K562 (cell line): ENCODE data around the gene OCA2. TPM values are rescaled to one million over a fixed set of nuclear protein-coding genes. Genes with fewer than 3 reads are reported as not detected.

Source experiments
- ATAC-seq: fragments of 200-7000 bp; cut with Tn5 transposase; 3 replicates; pipeline ENCODE4 v1.9.1; 2020; ENCODE audit warnings: moderate library complexity
- BruUV-seq: library from RNA; stranded (reverse); fragments of 400-500 nt; replicated peaks from 2 replicates; lab custom pipeline; 2021; lab: Mats Ljungman, UMichigan
- CTCF ChIA-PET: fragments of 300-600 bp; formaldehyde crosslinking; extraction: SDS; loops from one replicate; lab custom pipeline; 2021; ENCODE audit warnings: low intra/inter-chr PET ratio; lab: Yijun Ruan, JAX
- POLR2A ChIA-PET: fragments of 300-600, 350-650 bp; sonication (Branson Sonifier 250); formaldehyde crosslinking; extraction: SDS; loops from one replicate; lab custom pipeline; 2021; ENCODE audit warnings: antibody characterized with exemption, inconsistent platforms; lab: Yijun Ruan, JAX
- DNase-seq, 4 experiments: peaks; one replicate each; pipeline versions ENCODE4 v3.0.0 to v3.0.0-alpha.2; 2011 to 2018; ENCODE audit warnings: low spot score in 3 of 4, mixed read lengths in 3 of 4; ENCODE audit errors: extremely low read depth in 1 of 4
- FAIRE-seq: peaks from 2 replicates; lab custom pipeline; 2011; peaks lifted over from hg19 to GRCh38; lab: Jason Lieb, UNC
- H2AFZ ChIP-seq: 2 replicates; pipeline ENCODE4 v1.6.0; 2011; ENCODE audit warnings: low read depth, low read length, control low read depth, inconsistent platforms
- H3K27ac ChIP-seq: fragments of 200-600 bp; 3 replicates; pipeline ENCODE4 v1.8.0; 2011; ENCODE audit warnings: low read depth, mild to moderate bottlenecking, control low read depth, inconsistent platforms, low read length, moderate library complexity, mixed read lengths; ENCODE audit errors: extremely low read depth
- H3K27me3 ChIP-seq, 2 experiments: fragments of 300-600 bp in 1 of 2; 2 replicates in 1 of 2; 3 replicates in 1 of 2; pipeline versions ENCODE4 v1.6.0 to v1.8.0; 2011; ENCODE audit warnings: inconsistent platforms in 2 of 2, low read length in 2 of 2, mild to moderate bottlenecking in 1 of 2, mixed read lengths in 1 of 2, moderate library complexity in 1 of 2; ENCODE audit not compliant: control insufficient read depth in 2 of 2, insufficient read depth in 2 of 2
- H3K36me3 ChIP-seq: fragments of 300-600 bp; 3 replicates; pipeline ENCODE4 v1.8.0; 2011; ENCODE audit warnings: mild to moderate bottlenecking, low read length, inconsistent platforms; ENCODE audit not compliant: control insufficient read depth, insufficient read depth
- H3K4me1 ChIP-seq, 2 experiments: fragments of 200-600 bp in 1 of 2; replicated peaks in 1 of 2; 2 replicates in 1 of 2; 3 replicates in 1 of 2; pipeline versions ENCODE4 v1.5.1 to v1.8.0; 2011; ENCODE audit warnings: inconsistent platforms in 2 of 2, low read length in 2 of 2, mild to moderate bottlenecking in 1 of 2, mixed read lengths in 1 of 2, moderate library complexity in 1 of 2; ENCODE audit not compliant: control insufficient read depth in 2 of 2, insufficient read depth in 2 of 2
- H3K4me2 ChIP-seq: 2 replicates; pipeline ENCODE4 v1.6.1; 2011; ENCODE audit warnings: low read length, control low read depth, inconsistent platforms, mixed read lengths; ENCODE audit not compliant: insufficient read depth
- H3K4me3 ChIP-seq: fragments of 200-600 bp; sonication (generic), shearing (Covaris generic); 2 replicates; pipeline ENCODE4 v1.5.1; 2016; ENCODE audit warnings: control low read depth, inconsistent platforms
- H3K79me2 ChIP-seq: fragments of 200-600 bp; 3 replicates; pipeline ENCODE4 v1.8.0; 2011; ENCODE audit warnings: low read length, inconsistent platforms; ENCODE audit not compliant: control insufficient read depth, insufficient read depth
- H3K9ac ChIP-seq, 2 experiments: 2 replicates each; pipeline versions ENCODE4 v1.6.0 to v1.6.1; 2011; ENCODE audit warnings: low read depth in 2 of 2, low read length in 2 of 2, control low read depth in 1 of 2, inconsistent platforms in 1 of 2, mild to moderate bottlenecking in 1 of 2, mixed read lengths in 1 of 2; ENCODE audit not compliant: insufficient read depth in 1 of 2
- H3K9me1 ChIP-seq: one replicate; pipeline ENCODE4 v1.6.0; 2011; ENCODE audit warnings: inconsistent platforms, mild to moderate bottlenecking, low read length, moderate library complexity; ENCODE audit not compliant: control insufficient read depth, insufficient read depth
- H3K9me3 ChIP-seq: replicated peaks from 2 replicates; pipeline ENCODE4 v1.5.1; 2011; ENCODE audit warnings: low read depth, low read length, inconsistent platforms; ENCODE audit not compliant: control insufficient read depth, insufficient read depth
- H4K20me1 ChIP-seq: replicated peaks from 2 replicates; pipeline ENCODE4 v1.6.1; 2011; ENCODE audit warnings: low read length, inconsistent platforms, mixed read lengths; ENCODE audit not compliant: control insufficient read depth, insufficient read depth
- CBFA2T2 ChIP-seq: fragments of 450-650 bp; conservative IDR thresholded peaks from 2 replicates; pipeline ENCODE4 v1.6.1; 2017; ENCODE audit warnings: mild to moderate bottlenecking
- E4F1 ChIP-seq: fragments of 250-450 bp; sonication (Bioruptor Pico); IDR thresholded peaks from 2 replicates; pipeline ENCODE4 v1.5.0; 2021; ENCODE audit warnings: mild to moderate bottlenecking, borderline replicate concordance
- FOXP1 ChIP-seq: sonication (generic); formaldehyde crosslinking; IDR thresholded peaks from 2 replicates; pipeline ENCODE4 v1.8.0; 2022; ENCODE audit warnings: mild to moderate bottlenecking, missing genetic modification reagents
- GATAD2A ChIP-seq: fragments of 450-650 bp; IDR thresholded peaks from 2 replicates; pipeline ENCODE4 v1.6.1; 2017
- HOMEZ ChIP-seq: fragments of 250-450 bp; sonication (Bioruptor Pico); IDR thresholded peaks from 2 replicates; pipeline ENCODE4 v1.4.0; 2020; ENCODE audit warnings: mild to moderate bottlenecking, moderate library complexity
- MAFG ChIP-seq: fragments of 450-650 bp; conservative IDR thresholded peaks from 2 replicates; pipeline ENCODE4 v1.6.1; 2016; ENCODE audit warnings: missing genetic modification characterization, missing compliant biosample characterization
- MCM3 ChIP-seq: fragments of 450-650 bp; IDR thresholded peaks from 2 replicates; pipeline ENCODE4 v1.6.1; 2016
- STAT5B ChIP-seq: fragments of 250-450 bp; sonication (Bioruptor Pico); IDR thresholded peaks from 2 replicates; pipeline ENCODE4 v1.8.0; 2021; ENCODE audit warnings: mild to moderate bottlenecking, inconsistent platforms
- ZNF280B ChIP-seq: fragments of 250-450 bp; sonication (Bioruptor Pico); IDR thresholded peaks from 2 replicates; pipeline ENCODE4 v1.5.1; 2021; ENCODE audit warnings: mild to moderate bottlenecking
- ZNF445 ChIP-seq: fragments of 250-450 bp; sonication (Bioruptor Pico); IDR thresholded peaks from 2 replicates; pipeline ENCODE4 v1.4.0; 2020; ENCODE audit warnings: low read depth, mild to moderate bottlenecking, moderate library complexity
- ZNF766 ChIP-seq: fragments of 200-800 bp; sonication (Bioruptor generic); conservative IDR thresholded peaks from 2 replicates; pipeline ENCODE4 v1.6.1; 2016; ENCODE audit warnings: missing genetic modification characterization, missing compliant biosample characterization
- WGBS: fragments of 100-300 bp; shearing (Covaris generic); methylation state at CpG from one replicate; pipeline ENCODE4 v1.1.6; 2016; ENCODE audit warnings: low coverage, mixed read lengths; ENCODE audit not compliant: insufficient coverage; ENCODE audit errors: missing lambda C conversion rate; 5-methylcytosine and 5-hydroxymethylcytosine counted together
- in situ Hi-C: fragments of 300-500 bp; cut with MboI; formaldehyde crosslinking; loops from 4 replicates; pipeline ENCODE4 v1.15.0; 2018; ENCODE audit warnings: inconsistent platforms, mixed read lengths
- intact Hi-C: fragments of 100-400 bp; cut with micrococcal nuclease; formaldehyde crosslinking; loops from 2 replicates; pipeline ENCODE4 v1.14.2; 2022
- polyA plus RNA-seq, 8 experiments: library from polyadenylated mRNA; depleted of rRNA in 4 of 8; stranded (reverse) in 5 of 8; unstranded in 3 of 8; fragments of >200 nt; fragmentation: Nextera tagmentation in 2 of 8; fragmentation: Illumina TruSeq in 1 of 8; extraction: Ambion mirVana in 2 of 8; extraction: Trizol in 1 of 8; gene quantifications; 2 replicates each; pipeline versions ENCODE4 v1.2.1 to v1.2.3, GENCODE V29; 2011 to 2014; ENCODE audit warnings: inconsistent platforms in 1 of 8, missing spikeins in 1 of 8
- total RNA-seq, 7 experiments: library from RNA; depleted of rRNA in 6 of 7; stranded (reverse); fragments of >200 nt in 6 of 7; fragmentation: Illumina TruSeq in 2 of 7; extraction: Trizol in 2 of 7; gene quantifications; 2 replicates each; pipeline versions ENCODE4 v1.2.1 to v1.2.3, GENCODE V29; 2011 to 2021; ENCODE audit warnings: low replicate concordance in 1 of 7

Gene OCA2
- total and polyA plus RNA-seq, 9 of the 15 experiments (the other 6 are each of a cell fraction or from before 2014, with no cell fraction given) = 0.07 to 0.59 (median 0.17) TPM; not detected in 1

- TF ChIP-seq HOMEZ (CRISPR knock-in tag) (no peak), STAT5B (CRISPR knock-in tag) (no peak), MAFG (tag) (no peak), ZNF445 (CRISPR knock-in tag) (no peak)
Measured at GRCh38 chr15:28078191-28078719, 20.9 kb downstream of the OCA2 start (continued).

GRCh38 chr15:28075573-28075972 is 23.5 kb downstream of the OCA2 start:
- no TSS peak for BruUV-seq
- H3K27me3 ChIP-seq = peaks cover 12 to 25% of the 10 kb centered on the region in 2 experiments; a peak in 4 of 5 replicates
- no peak overlapping the region for H3K4me2 ChIP-seq
- no peak overlapping the region for H3K27ac ChIP-seq
- no peaks in the 10 kb centered on the region for H3K9me1 ChIP-seq
- ChIA-PET CTCF (no interaction called here), POLR2A (no interaction called here)
- no peaks in the 10 kb centered on the region for H3K4me1 ChIP-seq
- no peaks in the 10 kb centered on the region for H4K20me1 ChIP-seq
- 0% methylated on average over 1 of the region's 1 CpG for WGBS
- no peak for DNase-seq
- in situ Hi-C loops = no loop called here
- H3K4me3 ChIP-seq = no peak overlapping the region
- intact Hi-C loops = no loop called here
- H2AFZ ChIP-seq = no peak overlapping the region
- H3K36me3 ChIP-seq = no peaks in the 10 kb centered on the region
- ATAC-seq = no peak
- FAIRE-seq = no peak
- H3K9ac ChIP-seq = no peak overlapping the region
- no peaks in the 10 kb centered on the region for H3K9me3 ChIP-seq
- no peaks in the 10 kb centered on the region for H3K79me2 ChIP-seq
- TF ChIP-seq ZNF280B (CRISPR knock-in tag) = no peak
- TF ChIP-seq MCM3 = no peak
- no peak for TF ChIP-seq CBFA2T2
- TF ChIP-seq ZNF766 (CRISPR knock-in tag) = no peak
- no peak for TF ChIP-seq GATAD2A
- no peak for TF ChIP-seq FOXP1 (CRISPR knock-in tag)
- TF ChIP-seq E4F1 (CRISPR knock-in tag) = no peak
